ENCODE measurements around the gene MRPS18B.
A peak's percentile ranks its signal among the peaks of the same experiment; 100 is the strongest.
"Not testable (repeated sequence)": the region's sequence is repeated elsewhere in the genome, so short reads cannot be mapped to it uniquely, and the experiment has no call there.

The MRPS18B gene

DNA sequence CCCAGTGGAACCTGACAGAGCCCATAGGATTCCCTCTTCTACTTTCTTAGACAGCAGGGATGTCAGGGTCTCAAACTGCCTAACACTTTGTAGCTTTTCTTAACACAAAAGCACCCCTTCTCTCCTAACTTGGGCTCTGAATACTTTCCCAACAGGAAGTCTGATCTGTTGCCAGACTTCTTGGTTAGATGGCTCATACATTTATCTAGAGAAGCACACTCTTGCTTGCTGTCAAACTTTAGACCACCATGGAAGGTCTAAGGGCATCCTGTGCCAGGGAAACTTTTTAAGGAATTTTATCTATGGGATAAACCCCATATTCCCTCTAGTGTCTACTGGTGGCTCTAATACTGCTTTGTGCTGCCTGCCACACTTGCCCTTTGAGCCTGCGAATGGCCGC, 26.0 kb downstream of the MRPS18B start:
- DNase-seq (ENCODE audit: low spot score) = no peak

DNA sequence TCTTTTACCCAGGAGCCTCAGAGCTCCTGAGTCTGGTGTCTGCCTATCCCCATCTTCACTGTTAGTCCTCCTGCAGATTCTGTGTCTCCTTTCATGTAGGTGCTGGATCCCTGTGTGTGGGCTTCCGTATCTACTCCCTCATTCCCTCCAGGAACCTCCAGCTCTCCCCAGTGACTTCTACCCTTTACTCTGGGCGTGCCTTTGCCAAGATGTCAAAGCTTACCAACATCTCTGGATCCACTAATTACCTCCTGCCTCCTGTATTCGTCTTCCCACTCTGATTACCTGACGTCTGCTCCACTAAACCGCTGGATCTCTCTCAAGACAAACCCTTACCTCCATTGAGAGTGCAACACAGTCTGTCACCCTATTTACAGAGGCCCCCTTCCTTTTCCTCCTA, 27.1 kb downstream of the MRPS18B start:
- no peak for DNase-seq (ENCODE audit: low spot score)

DNA sequence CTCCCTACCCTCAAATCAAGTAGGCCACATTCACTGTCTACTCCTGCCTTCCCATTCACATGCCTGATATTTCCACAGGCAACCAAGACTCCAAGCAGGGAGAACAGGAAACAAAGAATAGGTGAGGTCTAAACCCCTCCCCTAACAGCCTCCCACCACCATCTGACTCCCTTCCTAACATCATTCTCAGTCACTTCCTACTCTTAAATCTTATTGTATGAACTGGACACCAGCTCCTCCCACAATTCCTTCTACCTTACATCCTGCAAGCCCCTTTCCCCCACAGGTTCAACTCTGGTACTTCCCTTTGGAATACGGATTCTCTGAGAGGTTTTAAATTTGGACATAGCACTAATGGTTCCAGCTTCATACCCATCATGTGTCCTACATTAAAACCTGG, 28.3 kb downstream of the MRPS18B start:
- no peak for DNase-seq (ENCODE audit: low spot score)

DNA sequence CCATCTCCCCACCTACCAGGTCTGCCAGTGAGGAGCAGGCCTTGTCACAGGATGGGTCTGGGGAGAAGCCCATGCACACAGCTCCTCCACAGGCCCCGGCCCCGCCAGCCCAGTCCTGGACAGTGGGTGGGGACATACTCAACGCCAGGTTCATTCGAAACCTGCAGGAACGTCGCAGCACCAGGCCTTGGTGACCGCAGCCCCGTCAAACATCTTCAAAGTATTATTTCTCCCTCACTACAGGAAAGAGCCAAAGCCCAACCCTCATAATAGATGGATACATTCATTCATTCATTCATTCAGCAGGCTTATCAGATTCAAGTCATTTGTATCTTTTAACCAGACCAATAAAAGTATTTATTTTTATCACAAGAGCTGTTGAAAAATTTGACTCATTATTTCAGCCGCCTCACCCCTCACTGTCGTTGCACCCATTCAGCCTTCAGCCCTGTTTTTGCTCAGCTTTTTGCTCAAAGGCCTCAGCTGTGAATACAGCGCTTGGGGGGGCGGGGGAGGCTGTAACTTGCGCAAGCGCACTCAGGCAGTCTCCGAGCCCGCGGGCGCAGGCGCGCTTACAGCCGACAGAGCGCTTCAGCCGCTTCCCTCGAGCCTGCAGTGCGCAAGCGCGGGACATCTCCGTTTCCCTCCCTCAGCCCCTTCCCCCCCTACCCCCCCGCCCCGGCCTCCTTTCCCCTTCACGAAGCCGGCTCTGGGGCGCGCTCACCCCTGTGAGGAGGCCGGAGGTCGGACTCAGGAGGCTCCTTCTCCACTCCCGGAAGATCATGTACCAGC, 29.0 kb downstream of the MRPS18B start, which contains the start of gene C6orf136:
Gene C6orf136, plus strand, starts transcription at position 684 of the 792 bp plus-strand sequence. Its CDS starts 99 bp downstream, at position 783.
- DNase-seq (ENCODE audit: low spot score) = peak; percentile 98

GRCh38 chr6:30647242-30648116, 29.8 kb downstream of the MRPS18B start:
- DNase-seq (ENCODE audit: low spot score) = peak; percentile 83

DNA sequence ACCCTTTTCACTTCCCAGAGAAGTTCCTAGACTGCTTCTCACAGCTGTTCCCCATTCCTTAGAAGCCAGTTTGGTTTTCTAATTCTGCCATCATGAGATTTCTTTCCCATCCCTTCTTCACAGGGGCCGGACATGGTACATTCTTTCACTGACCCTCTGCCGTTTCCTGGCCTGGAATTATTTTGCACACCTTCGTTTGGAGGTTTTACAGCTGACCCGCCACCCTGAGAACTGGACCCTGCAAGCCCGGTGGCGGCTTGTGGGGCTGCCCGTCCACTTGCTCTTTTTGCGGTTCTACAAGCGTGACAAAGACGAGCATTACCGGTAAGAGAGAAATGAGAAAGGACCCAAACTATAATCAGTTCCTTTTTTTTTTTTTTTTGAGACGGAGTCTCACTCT, 33.5 kb downstream of the MRPS18B start:
- DNase-seq (ENCODE audit: low spot score) = no peak

DNA sequence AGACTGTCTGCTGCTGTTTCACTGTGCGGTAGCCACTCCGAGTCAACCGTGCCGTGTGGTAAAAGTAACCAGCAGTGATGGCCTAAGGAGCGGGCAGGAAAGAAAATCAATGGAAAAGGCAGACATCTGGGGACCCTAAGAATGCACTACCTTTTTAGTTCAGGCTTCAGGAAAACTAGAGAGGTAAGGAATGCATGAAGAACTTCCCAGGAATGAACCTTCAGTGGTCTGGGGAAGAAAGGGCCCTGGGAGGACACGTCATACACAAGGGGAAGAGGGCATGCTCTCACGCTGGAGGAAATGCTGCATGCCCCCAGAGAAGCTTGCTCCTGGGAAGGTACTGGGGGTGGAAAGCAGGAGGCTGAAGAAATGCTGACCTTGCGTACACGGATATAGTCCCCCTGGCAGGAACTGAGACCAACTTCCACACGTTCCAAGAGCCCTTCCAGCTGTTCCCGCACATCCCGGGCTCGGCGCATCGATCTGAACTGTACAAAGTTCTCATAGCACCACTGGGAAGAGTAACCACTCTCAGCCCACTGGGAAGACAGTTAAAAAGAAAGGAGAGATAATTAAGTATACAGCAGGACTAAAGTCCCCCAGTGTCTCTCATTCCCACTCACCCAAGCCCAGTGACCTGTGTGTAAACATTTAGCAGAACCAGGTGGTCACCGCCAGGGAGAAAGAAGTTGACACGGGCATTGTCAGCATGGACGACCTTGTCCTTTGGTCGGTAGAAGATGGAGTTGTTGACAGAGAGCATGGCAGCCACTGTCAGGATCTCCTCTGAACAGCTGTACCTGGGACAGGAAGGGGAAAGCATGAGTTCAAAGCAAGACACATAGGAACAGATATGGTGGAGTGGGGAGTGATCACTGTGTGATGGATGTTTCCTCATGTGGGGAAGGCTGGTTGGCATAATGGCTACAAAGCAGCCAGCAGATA, 37.4 kb downstream of the MRPS18B start:
- DNase-seq (ENCODE audit: low spot score) = no peak

GRCh38 chr6:30655743-30656094, 38.1 kb downstream of the MRPS18B start:
- no peak for DNase-seq (ENCODE audit: low spot score)

- no peak for DNase-seq (ENCODE audit: low spot score)
Measured at GRCh38 chr6:30656513-30656912, 38.9 kb downstream of the MRPS18B start.

GRCh38 chr6:30657454-30657853, 39.8 kb downstream of the MRPS18B start:
- DNase-seq (ENCODE audit: low spot score) = no peak

- DNase-seq (ENCODE audit: low spot score) = not testable (repeated sequence)
Measured at GRCh38 chr6:30657922-30658321, 40.3 kb downstream of the MRPS18B start.

DNA sequence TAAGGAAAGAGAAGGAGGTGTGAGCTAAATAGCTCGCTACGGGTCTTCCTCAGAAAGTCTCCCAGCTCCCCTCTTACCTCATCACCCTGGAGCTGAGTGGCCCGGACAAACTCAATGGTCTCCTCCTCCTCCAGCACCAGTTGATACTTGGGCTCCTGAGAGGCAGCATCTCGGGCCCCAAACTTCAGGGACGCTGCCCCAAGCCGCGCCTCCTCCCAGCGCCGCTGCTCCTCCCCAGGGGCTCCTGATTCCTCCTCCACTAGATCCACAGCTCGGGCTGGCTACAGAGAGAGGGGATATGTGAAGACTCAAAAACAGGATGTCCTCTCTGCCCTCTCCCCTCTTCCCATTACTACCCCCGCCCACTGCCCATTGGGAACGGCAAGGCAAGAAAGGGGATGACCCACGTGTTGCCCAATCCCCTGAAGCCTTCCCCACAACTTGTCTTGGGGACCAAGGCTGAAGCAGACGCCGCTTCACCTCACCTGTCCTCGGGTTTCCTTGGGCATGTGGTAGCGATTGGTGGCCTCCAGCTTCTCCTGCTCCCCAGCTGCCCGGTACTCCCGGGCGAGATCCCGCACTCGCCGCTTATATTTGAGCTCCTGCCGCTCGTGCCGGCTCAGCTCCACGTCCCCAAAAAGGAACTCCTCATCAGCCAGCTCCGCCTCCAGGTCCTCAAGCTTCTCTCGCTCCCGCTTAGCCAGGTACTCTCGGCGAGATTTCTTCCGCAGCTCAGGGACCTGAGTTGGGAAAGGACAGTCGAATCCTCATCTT, 47.5 kb downstream of the MRPS18B start:
- DNase-seq (ENCODE audit: low spot score) = no peak

DNA sequence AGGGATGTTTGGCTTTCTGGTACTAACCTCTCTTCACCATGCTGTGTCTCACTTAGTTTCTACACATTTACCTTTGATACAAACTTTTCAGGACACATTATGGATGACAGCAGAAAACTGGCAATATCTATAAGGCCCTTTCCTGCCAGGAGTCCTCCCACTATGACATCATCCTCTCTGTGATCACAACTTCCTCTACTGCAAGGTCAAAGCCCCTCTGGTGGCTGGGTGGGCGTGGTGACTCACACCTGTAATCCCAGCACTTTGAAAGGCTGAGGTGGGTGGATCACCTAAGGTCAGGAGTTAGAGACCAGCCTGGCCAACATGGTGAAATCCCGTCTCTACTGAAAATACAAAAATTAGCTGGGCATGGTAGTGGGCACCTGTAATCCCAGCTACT, 48.7 kb downstream of the MRPS18B start:
- DNase-seq (ENCODE audit: low spot score) = not testable (repeated sequence)

- DNase-seq (ENCODE audit: low spot score) = no peak
Measured at GRCh38 chr6:30670760-30671527, 53.3 kb downstream of the MRPS18B start.

DNA sequence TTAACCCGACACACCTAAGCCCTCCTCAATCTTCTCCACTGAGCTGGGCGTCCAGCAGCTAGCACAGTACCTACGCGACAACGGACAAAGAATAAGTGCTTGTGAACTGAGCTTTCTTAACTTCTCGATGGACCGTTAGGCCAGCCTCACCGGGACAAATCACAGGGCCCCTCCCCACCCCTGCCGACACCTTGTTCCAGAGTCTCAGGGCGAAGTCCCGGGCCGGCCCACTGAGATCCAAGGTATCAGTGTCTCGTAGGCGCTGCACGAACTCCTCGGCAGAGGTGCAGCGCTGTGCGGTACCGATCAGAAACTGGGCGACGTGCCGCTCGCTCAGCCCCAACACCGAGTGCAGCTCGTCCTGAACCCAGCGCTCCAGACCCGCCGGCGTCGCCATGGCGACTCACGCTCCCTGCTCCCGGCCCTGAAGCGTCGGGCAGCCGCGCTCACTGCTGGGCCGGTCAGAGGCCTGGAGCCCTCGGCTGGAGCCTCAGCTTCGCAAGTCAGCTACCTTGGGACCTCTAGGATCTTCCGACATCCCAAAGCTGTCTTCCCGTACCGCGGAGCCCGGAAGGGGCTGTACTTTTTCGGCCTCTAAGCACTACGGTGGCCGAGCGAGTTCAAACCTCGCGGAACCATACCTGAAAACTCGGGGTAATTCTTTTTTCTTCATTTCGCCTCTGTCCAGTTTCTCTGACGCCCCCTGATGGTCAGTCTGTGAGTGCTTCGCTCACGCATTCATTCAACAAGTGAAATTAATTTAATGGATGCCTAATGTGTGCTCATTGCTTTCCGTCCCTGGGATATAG, 55.0 kb downstream of the MRPS18B start, which contains the start of gene DHX16:
Gene DHX16, minus strand, starts transcription at position 562 of the 809 bp plus-strand sequence. Its CDS starts 165 bp downstream, at position 397.
- DNase-seq (ENCODE audit: low spot score) = peak; percentile 87

All from germinal center (tissue), 1 donor.